ENCODE results near the gene SLC25A14.

DNA sequence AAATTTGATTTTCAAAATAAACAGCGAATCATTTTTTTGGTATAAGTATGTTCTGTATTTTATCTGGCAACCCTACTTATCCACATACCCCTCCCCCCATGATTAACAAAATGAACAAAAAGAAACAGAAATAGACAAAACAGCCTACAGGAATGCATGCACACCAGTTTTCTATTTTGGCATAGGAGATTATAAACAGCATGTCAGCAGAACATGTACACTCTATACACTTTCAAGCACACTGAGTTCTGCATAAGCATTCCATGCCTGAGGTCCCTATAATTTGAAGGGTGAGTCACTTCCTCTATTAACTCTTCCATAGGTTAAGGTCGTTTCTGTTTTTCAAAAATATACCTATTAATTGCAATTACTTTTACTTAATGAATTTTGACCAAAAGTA is 43.0 kb upstream of the SLC25A14 start:
- TF ChIP-seq EZH2 (IDR thresholded peaks at IDR 0.05; ENCODE audit: insufficient read depth, poor library complexity, severe bottlenecking) (no peak), EZH2phosphoT487 (IDR thresholded peaks at IDR 0.05; ENCODE audit: insufficient read depth, low read depth) (no peak)
